GM23338 (cell line): ENCODE measurements around the gene TWIST2.

Experiments used
- CTCF ChIP-seq, 2 experiments: fragments of 200-600 bp in 1 of 2; sonication (generic) in 1 of 2; conservative IDR thresholded peaks; 2 replicates each; pipeline versions ENCODE4 v1.5.1 to v1.6.1; 2016 to 2017; ENCODE audit warnings: antibody characterized with exemption in 2 of 2, low read depth in 2 of 2, mild to moderate bottlenecking in 2 of 2, moderate library complexity in 1 of 2
- POLR2AphosphoS5 ChIP-seq: IDR thresholded peaks from 2 replicates; pipeline ENCODE4 v1.6.1; 2016; ENCODE audit warnings: antibody characterized with exemption, low read depth
- REST ChIP-seq: IDR thresholded peaks from one replicate; pipeline ENCODE4 v1.6.1; 2018; ENCODE audit warnings: antibody characterized with exemption; ENCODE audit not compliant: unreplicated experiment

- TF ChIP-seq CTCF (conservative IDR thresholded peaks at IDR 0.05; ENCODE audit: low read depth in 2 of 2) (no peak), REST (no peak), POLR2AphosphoS5 (no peak)
Observed at GRCh38 chr2:238851761-238852160, 3.9 kb downstream of the TWIST2 start.
